SK-N-SH (cell line): ENCODE measurements around the gene PPIP5K2. TPM values are rescaled to one million over a fixed set of nuclear protein-coding genes. Genes with fewer than 3 reads are reported as not detected.

ENCODE experiments used
- CTCF ChIA-PET: fragments of 300-600, 350-600 bp; formaldehyde crosslinking; extraction: SDS; loops from one replicate; lab custom pipeline; 2021; lab: Yijun Ruan, JAX
- POLR2A ChIA-PET: fragments of 350-600 bp; sonication (Branson Sonifier 250); formaldehyde crosslinking; extraction: SDS; loops from one replicate; lab custom pipeline; 2020; ENCODE audit warnings: antibody characterized with exemption, inconsistent platforms; lab: Yijun Ruan, JAX
- DNase-seq: peaks from one replicate; pipeline ENCODE4 v3.0.0; 2012
- H2AFZ ChIP-seq: fragments of 200-600 bp; sonication (generic); 2 replicates; pipeline ENCODE4 v1.8.1; 2016; ENCODE audit warnings: antibody characterized with exemption, mild to moderate bottlenecking, low read depth
- H3F3A ChIP-seq: fragments of 200-600 bp; sonication (generic); replicated peaks from 2 replicates; pipeline ENCODE3; 2016; ENCODE audit warnings: antibody characterized with exemption, mild to moderate bottlenecking; ENCODE audit not compliant: insufficient read depth
- H3K27ac ChIP-seq, 2 experiments: fragments of 200-500 bp in 1 of 2; fragments of 200-600 bp in 1 of 2; sonication (Bioruptor generic) in 1 of 2; sonication (generic), shearing (Covaris generic) in 1 of 2; 2 replicates each; pipeline versions ENCODE4 v1.5.1 to v1.6.1; 2014 to 2016; ENCODE audit warnings: low read depth in 2 of 2, inconsistent platforms in 1 of 2, low read length in 1 of 2, mild to moderate bottlenecking in 1 of 2, mixed read lengths in 1 of 2
- H3K27me3 ChIP-seq: fragments of 200-600 bp; sonication (generic), shearing (Covaris generic); 2 replicates; pipeline ENCODE4 v1.6.1; 2016; ENCODE audit warnings: mixed run types; ENCODE audit not compliant: insufficient read depth
- H3K36me3 ChIP-seq, 2 experiments: fragments of 200-500 bp in 1 of 2; fragments of 200-600 bp in 1 of 2; sonication (Bioruptor generic) in 1 of 2; sonication (generic) in 1 of 2; replicated peaks in 1 of 2; 2 replicates each; pipeline versions ENCODE3 to v1.5.1; 2014 to 2016; ENCODE audit warnings: low read length in 1 of 2, mild to moderate bottlenecking in 1 of 2; ENCODE audit not compliant: insufficient read depth in 2 of 2, control insufficient read depth in 1 of 2
- H3K4me1 ChIP-seq, 2 experiments: fragments of 200-500 bp in 1 of 2; fragments of 200-600 bp in 1 of 2; sonication (Bioruptor generic) in 1 of 2; sonication (generic), shearing (Covaris generic) in 1 of 2; 2 replicates each; pipeline versions ENCODE4 v1.5.1 to v1.6.1; 2014 to 2016; ENCODE audit warnings: low read depth in 1 of 2, low read length in 1 of 2, mixed run types in 1 of 2; ENCODE audit not compliant: insufficient read depth in 2 of 2, control insufficient read depth in 1 of 2
- H3K4me2 ChIP-seq: fragments of 200-600 bp; sonication (generic), shearing (Covaris generic); 2 replicates; pipeline ENCODE4 v1.6.1; 2017; ENCODE audit warnings: mixed run types
- H3K4me3 ChIP-seq, 2 experiments: fragments of 200-500 bp in 1 of 2; fragments of 200-600 bp in 1 of 2; sonication (Bioruptor generic) in 1 of 2; sonication (generic), shearing (Covaris generic) in 1 of 2; 2 replicates each; pipeline versions ENCODE4 v1.5.1 to v1.8.1; 2014 to 2016; ENCODE audit warnings: low read depth in 2 of 2, inconsistent platforms in 1 of 2, low read length in 1 of 2, mild to moderate bottlenecking in 1 of 2, mixed read lengths in 1 of 2, moderate library complexity in 1 of 2
- H3K79me2 ChIP-seq: fragments of 200-600 bp; sonication (generic); 2 replicates; pipeline ENCODE4 v1.8.1; 2017; ENCODE audit warnings: mild to moderate bottlenecking; ENCODE audit not compliant: insufficient read depth
- H3K9ac ChIP-seq: fragments of 200-600 bp; sonication (generic); 2 replicates; pipeline ENCODE4 v1.6.1; 2017; ENCODE audit warnings: mixed run types
- H3K9me2 ChIP-seq: fragments of 200-600 bp; sonication (generic); 2 replicates; pipeline ENCODE4 v1.6.1; 2017; ENCODE audit warnings: mixed run types
- H3K9me3 ChIP-seq: fragments of 200-600 bp; sonication (generic); 2 replicates; pipeline ENCODE4 v1.6.1; 2017; ENCODE audit warnings: mixed run types, mild to moderate bottlenecking, moderate library complexity
- H4K20me1 ChIP-seq: fragments of 200-600 bp; sonication (generic); 2 replicates; pipeline ENCODE4 v1.6.1; 2017; ENCODE audit warnings: mild to moderate bottlenecking, mixed run types; ENCODE audit not compliant: insufficient read depth
- CHD2 ChIP-seq: fragments of 150-350 bp; IDR thresholded peaks from 2 replicates; pipeline ENCODE4 v1.6.1; 2018; ENCODE audit warnings: low read length; ENCODE audit not compliant: partially characterized antibody
- EZH2phosphoT487 ChIP-seq: fragments of 200-600 bp; sonication (generic); IDR thresholded peaks from 2 replicates; pipeline ENCODE4 v1.6.1; 2017; ENCODE audit warnings: low read depth, mixed run types, mild to moderate bottlenecking, antibody characterized with exemption, moderate library complexity, borderline replicate concordance
- FOSL2 ChIP-seq: IDR thresholded peaks from 2 replicates; pipeline ENCODE4 v1.4.0; 2012; ENCODE audit warnings: low read depth, mild to moderate bottlenecking, moderate library complexity, borderline replicate concordance
- FOXM1 ChIP-seq: IDR thresholded peaks from 2 replicates; pipeline ENCODE4 v1.4.0; 2012; ENCODE audit warnings: low read depth, mild to moderate bottlenecking
- GATA2 ChIP-seq: sonication (generic); formaldehyde crosslinking; IDR thresholded peaks from 2 replicates; pipeline ENCODE4 v1.5.0; 2020; ENCODE audit warnings: mild to moderate bottlenecking, missing genetic modification reagents
- IRF3 ChIP-seq: fragments of 150-350 bp; IDR thresholded peaks from 2 replicates; pipeline ENCODE4 v1.6.1; 2016; ENCODE audit warnings: mild to moderate bottlenecking, low read depth, low read length
- PBX3 ChIP-seq: IDR thresholded peaks from 2 replicates; pipeline ENCODE4; 2012
- RCOR1 ChIP-seq: fragments of 150-350 bp; IDR thresholded peaks from 2 replicates; pipeline ENCODE4 v1.6.1; 2017; ENCODE audit warnings: antibody characterized with exemption, low read length
- RFX5 ChIP-seq: IDR thresholded peaks from 2 replicates; pipeline ENCODE4 v1.6.1; 2012; ENCODE audit warnings: mild to moderate bottlenecking, improper control_type of control experiment, low read length
- RXRA ChIP-seq: IDR thresholded peaks from 2 replicates; pipeline ENCODE4 v1.4.0; 2012; ENCODE audit warnings: low read depth, mild to moderate bottlenecking, borderline replicate concordance
- TCF12 ChIP-seq: IDR thresholded peaks from 2 replicates; pipeline ENCODE4 v1.4.0; 2012
- TEAD4 ChIP-seq: IDR thresholded peaks from 2 replicates; pipeline ENCODE4 v1.4.0; 2012; ENCODE audit warnings: mild to moderate bottlenecking, borderline replicate concordance; ENCODE audit not compliant: insufficient read depth
- YY1 ChIP-seq: IDR thresholded peaks from 2 replicates; pipeline ENCODE4 v1.4.0; 2012; ENCODE audit warnings: low read depth, mild to moderate bottlenecking
- WGBS: methylation state at CpG from one replicate; pipeline ENCODE4 v1.1.6; 2017; ENCODE audit warnings: low lambda C conversion rate; 5-methylcytosine and 5-hydroxymethylcytosine counted together
- polyA plus RNA-seq, 3 experiments: library from polyadenylated mRNA; depleted of rRNA; stranded (reverse); fragments of >200 nt; gene quantifications; 2 replicates each; pipeline ENCODE4 v1.2.3, GENCODE V29; 2012
- TF ChIP-seq, protein P1 (sequence below): IDR thresholded peaks from 2 replicates; pipeline ENCODE4 v1.4.0; 2012; ENCODE audit warnings: low read depth, borderline replicate concordance
- TF ChIP-seq, protein P2 (sequence below): IDR thresholded peaks from 2 replicates; pipeline ENCODE4 v1.4.0; 2012; ENCODE audit warnings: low read depth

PPIP5K2 gene
- polyA plus RNA-seq, 1 of the 3 experiments (the other 2 are of a cell fraction) = 18.2 TPM

DNA sequence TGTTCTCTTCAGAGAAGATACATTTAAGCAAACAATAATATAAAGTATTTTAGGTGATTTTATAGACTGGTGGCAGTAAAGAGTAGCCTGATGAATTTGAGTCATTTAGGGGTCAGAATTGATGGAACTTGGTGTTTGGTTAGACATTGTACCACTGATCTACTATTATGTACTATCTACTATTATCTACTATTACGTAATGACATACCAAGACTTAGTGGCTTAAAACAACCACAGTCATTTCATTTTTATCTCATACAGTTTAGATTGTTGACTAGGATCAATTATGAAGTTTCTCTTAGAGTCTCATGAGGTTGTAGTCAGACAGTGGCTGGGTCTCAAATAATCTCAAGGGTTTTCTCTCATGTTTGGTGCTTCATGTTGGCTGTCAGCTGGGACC lies 54.0 kb downstream of the PPIP5K2 start:
- Histone ChIP-seq H3K27me3 (no peaks in the 10 kb centered on the region), H3K4me3 (no peak overlapping the region), H2AFZ (no peak overlapping the region), H3K9me2 (no peaks in the 10 kb centered on the region), H3K27ac (no peak overlapping the region), H3K9ac (no peak overlapping the region), H3K4me1 (no peaks in the 10 kb centered on the region), H3K9me3 (no peaks in the 10 kb centered on the region), H3F3A (peaks cover 3% of the 10 kb centered on the region), H3K79me2 (no peaks in the 10 kb centered on the region), H4K20me1 (no peaks in the 10 kb centered on the region), H3K4me2 (no peak overlapping the region), H3K36me3 (peaks cover 43 to 57% of the 10 kb centered on the region in 2 experiments)
- WGBS = 100% methylated on average over 1 of the region's 1 CpG
- CTCF ChIA-PET = no interaction called here
- DNase-seq = no peak
- TF ChIP-seq RCOR1 = no peak
- TF ChIP-seq, protein P1, sequence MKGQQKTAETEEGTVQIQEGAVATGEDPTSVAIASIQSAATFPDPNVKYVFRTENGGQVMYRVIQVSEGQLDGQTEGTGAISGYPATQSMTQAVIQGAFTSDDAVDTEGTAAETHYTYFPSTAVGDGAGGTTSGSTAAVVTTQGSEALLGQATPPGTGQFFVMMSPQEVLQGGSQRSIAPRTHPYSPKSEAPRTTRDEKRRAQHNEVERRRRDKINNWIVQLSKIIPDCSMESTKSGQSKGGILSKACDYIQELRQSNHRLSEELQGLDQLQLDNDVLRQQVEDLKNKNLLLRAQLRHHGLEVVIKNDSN = no peak
- TF ChIP-seq TCF12 = no peak
- no peak for TF ChIP-seq IRF3
- no peak for TF ChIP-seq GATA2
- TF ChIP-seq RXRA = no peak
- TF ChIP-seq TEAD4 = no peak
- TF ChIP-seq PBX3 = no peak
- POLR2A ChIA-PET = no interaction called here

DNA sequence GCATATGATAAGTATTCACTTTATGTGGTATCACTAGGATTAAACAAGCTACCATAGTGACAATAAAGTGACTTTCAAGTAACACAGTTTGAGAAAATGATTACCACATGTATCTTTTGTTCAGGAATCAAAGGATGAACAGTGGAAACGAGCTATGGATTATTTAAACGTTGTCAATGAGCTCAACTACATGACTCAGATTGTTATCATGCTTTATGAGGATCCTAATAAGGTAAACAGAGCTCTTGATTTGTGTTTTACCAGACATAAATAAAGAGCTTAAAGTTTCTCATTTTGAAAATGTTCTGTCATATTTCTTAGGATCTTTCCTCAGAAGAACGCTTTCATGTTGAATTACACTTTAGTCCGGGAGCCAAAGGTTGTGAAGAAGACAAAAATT lies 57.4 kb downstream of the PPIP5K2 start:
- H3K4me3 ChIP-seq = no peak overlapping the region
- H3K9me2 ChIP-seq = no peaks in the 10 kb centered on the region
- H2AFZ ChIP-seq = no peak overlapping the region
- no peaks in the 10 kb centered on the region for H4K20me1 ChIP-seq
- H3K9ac ChIP-seq = no peak overlapping the region
- peaks cover under 1% of the 10 kb centered on the region for H3F3A ChIP-seq
- WGBS = 88% methylated on average over 4 of the region's 4 CpGs
- H3K27ac ChIP-seq = no peak overlapping the region
- H3K27me3 ChIP-seq = no peaks in the 10 kb centered on the region
- no peak for DNase-seq
- H3K9me3 ChIP-seq = no peaks in the 10 kb centered on the region
- POLR2A ChIA-PET = no interaction called here
- H3K4me1 ChIP-seq = no peaks in the 10 kb centered on the region
- no peak overlapping the region for H3K4me2 ChIP-seq
- CTCF ChIA-PET = no interaction called here
- H3K36me3 ChIP-seq = peaks cover 70 to 75% of the 10 kb centered on the region in 2 experiments
- H3K79me2 ChIP-seq = no peaks in the 10 kb centered on the region
- TF ChIP-seq, protein P1 = no peak
- TF ChIP-seq FOSL2 (no peak), CHD2 (no peak), RCOR1 (no peak), PBX3 (no peak), RFX5 (no peak), EZH2phosphoT487 (no peak), YY1 (no peak), FOXM1 (no peak)
- TF ChIP-seq, protein P2, sequence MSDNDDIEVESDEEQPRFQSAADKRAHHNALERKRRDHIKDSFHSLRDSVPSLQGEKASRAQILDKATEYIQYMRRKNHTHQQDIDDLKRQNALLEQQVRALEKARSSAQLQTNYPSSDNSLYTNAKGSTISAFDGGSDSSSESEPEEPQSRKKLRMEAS = no peak
